Fibroblast of the conjunctiva (primary cell): ENCODE results near the gene SH3RF3.
"Not testable (repeated sequence)": the region's sequence is repeated elsewhere in the genome, so short reads cannot be mapped to it uniquely, and the experiment has no call there.

Experiments
- DNase-seq: peaks from one replicate; pipeline ENCODE4 v3.0.0-alpha.2; 2010; ENCODE audit warnings: low read depth

SH3RF3 gene

GRCh38 chr2:109527846-109528705 is 399.1 kb downstream of the SH3RF3 start:
- no peak for DNase-seq

DNA sequence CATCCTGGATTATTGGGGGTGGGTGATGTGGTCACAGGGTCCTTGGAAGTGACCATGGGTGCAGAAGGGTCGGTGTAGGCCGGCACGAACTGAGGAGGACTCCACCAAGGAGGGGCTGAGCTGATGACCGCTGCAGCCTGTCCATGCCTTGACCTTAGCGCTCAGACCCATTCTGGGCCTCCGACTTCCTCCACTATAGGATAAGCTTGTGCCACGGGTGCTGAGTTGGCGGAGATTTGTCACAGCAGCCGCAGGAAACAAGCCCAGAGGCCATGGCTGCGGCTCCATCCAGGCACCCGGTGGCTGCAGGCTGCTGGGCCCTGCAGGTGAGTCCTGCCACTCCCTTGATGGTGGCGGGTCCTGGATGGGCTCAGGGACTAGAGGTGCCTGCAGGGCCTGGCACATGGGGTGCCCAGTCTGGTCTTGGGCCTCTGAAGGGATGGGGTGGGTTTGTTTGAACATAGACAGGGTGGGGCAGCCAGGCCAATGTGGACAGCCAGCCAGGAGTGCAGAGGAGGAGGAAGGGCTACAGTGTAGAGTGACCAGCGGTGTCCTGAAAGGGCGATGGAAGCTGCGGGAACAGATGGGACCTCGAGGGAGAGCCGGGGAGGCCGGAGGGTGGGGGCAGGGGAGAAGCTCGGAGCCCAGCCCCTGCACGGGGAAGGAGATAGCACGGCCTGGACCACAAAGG is 400.0 kb downstream of the SH3RF3 start:
- no peak for DNase-seq

DNA sequence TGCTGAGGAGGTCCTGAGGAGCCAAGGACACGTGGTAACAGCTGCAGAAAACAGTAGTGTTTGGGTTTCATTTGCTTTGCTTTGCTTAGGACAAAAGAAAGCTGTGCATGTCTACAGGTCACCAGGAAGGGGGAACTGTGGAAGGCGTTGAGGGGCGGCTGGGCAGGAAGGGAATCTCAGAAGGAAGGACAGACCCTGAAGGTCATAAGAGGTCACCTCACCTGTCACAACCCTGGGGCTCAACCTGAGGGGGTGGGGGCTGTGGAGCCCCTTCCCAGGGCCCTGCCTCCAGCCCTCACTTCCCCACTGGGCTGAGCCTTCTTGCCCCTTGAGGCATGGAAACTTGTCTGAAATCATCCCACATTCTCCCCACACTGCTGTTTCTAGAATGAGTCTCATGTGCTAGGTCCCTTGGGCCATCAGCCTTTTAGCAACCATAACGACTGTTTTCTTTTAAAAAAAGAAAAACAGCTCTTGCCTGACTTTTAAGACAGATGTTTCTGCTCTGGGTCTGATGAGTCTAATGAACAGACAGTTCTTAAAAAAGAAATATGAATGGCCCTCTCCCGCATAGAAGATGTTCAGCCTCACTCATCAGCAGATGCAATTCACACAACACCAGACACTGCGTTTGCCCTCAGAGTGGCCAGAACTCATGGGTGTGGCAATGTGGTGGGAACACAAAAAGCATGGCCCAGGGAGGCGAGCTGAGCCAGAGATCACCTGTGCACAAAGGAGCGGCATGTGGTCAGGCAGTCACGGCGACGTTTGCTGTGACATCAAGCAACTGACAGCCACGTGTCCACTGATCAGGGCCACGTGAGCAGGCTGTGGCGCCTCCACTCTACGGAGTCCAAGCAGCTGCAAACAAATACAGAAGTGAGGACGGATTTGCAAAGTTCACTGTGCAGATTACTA is 400.8 kb downstream of the SH3RF3 start:
- DNase-seq = no peak

DNA sequence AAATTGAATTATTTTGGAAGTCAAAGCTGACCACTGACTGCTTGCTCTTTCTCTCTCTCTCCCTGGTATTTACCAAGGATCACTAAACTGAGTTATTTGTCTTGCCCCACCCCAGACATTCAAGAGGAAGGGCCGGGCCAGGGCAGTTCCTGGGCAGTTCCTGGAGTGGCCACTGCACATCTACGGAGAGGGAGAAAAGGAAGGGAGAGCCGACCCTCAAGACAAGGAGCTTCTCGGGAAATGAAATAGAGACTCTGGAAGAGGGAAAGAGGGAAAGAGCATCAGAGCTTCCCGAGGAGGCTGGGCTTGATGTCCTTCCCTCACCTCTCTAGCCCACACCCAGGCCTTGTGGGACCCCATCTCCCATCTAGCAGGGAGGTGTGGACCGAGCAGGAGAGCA is 401.7 kb downstream of the SH3RF3 start:
- DNase-seq = no peak

DNA sequence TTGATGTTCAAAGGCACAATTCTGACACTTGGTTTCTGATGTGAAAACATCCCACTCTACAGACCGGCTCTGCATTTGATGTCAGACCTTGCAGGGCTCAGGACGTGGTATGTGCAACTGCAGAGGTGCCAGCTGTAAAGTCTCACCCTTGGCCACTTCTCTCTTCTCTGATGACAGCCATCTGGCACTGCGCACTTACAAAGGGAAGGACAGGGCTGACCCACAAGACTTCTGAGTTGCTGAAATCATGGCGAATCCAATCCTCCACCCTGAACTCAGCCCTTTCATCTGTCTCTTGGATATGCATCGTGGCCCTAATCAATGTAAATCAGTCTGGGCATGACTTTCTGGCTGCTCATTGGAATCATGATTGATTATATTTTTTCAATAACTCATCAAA is 402.2 kb downstream of the SH3RF3 start:
- no peak for DNase-seq

DNA sequence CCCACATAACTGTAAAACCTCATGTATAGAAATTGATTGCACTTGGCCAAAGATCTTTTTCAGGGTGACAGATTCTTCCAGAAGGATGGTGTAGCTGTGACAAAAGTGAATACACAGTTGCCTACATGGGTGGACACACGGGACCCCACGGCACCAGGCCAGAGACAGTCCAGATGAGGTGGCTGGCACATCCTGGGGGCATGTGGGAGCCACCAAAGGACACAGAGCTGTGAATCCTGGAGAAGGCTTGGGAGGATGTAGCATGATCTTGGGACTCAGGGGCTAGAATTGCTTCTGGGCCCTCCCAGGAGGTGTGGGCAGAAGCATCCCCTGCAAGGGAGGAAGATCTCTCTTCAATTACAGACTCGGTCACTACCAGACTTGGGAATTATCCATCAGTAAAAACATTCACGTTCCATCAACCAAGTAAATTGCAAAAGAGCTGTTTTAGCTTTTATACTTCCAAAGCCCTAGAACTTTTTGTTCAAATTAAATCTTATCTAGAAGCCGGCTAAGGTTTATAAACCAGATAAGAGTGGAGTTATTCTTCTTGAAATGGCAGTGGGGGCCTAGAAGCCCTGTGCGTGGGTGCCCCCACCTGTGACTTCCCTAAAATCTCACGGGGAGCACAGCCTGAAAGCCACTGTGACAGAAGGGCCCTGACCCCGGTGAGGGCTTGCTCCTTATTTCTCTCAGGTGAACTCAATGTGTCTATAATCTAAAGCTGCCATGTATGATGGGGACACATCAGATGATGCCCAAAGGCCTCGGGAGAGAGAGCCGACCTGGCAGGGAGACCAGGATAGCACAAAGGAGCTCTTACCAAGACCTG is 403.1 kb downstream of the SH3RF3 start:
- no peak for DNase-seq

DNA sequence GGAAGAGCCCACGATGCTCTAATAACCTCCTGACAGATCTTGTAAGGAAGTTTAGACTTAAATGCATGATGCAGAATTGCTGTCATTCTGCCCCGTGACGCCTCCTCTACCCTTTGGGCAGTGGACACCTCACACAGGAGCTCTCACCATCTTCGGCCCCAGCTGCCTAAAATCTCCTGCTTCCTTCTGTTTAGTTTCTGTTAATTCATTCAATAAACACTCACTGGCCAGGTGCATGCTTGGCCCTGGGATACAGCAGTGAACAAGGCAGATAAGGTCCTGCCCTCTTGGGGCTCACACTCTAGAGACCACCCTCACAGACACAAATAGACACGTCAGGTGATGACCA is 403.7 kb downstream of the SH3RF3 start:
- DNase-seq = no peak

GRCh38 chr2:109533823-109534222 is 404.8 kb downstream of the SH3RF3 start:
- DNase-seq = no peak

GRCh38 chr2:109535217-109535946 is 406.4 kb downstream of the SH3RF3 start:
- no peak for DNase-seq

DNA sequence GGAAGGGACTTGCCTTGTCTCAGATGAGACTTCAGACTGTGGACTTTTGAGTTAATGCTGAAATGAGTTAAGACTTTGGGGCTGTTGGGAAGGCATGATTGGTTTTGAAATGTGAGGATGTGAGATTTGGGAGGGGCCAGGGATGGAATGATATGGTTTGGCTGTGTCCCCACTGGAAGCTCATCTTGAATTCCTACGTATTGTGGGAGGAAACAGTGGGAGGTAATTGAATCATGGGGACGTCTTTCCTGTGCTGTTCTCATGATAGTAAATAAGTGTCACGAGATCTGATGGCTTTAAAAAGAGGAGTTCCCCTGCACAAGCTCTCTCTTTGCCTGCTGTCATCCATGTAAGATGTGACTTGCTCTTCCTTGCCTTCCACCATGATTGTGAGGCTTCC is 407.6 kb downstream of the SH3RF3 start:
- DNase-seq = not testable (repeated sequence)

DNA sequence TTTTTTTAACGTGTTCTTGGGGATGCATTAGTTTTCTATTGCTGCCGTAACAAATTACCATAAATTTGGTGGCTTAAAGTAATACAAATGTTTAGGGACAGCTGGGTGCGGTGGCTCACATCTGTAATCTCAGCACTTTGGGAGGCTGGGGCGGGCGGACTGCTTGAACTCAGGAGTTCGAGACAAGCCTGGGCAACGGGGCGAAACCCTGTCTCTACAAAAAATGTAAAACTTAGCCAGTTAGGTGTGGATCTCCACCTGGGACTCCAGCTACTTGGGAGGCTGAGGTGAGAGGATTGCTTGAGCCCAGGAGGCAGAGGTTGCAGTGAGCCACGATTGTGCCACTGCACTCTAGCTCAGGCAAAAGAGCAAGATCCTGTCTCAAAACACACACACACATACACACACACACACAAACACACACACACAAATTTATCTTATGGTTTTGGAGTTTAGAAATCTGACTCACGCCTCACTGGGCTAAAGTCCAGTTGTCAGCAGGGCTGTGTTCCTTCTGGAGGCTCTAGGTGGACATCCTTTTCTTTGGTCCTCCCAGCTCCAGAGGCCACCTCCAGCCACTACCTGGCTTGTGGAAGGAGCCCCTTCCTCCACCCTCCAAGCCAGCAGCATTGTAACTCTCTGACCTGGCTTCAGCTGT is 408.7 kb downstream of the SH3RF3 start:
- DNase-seq = no peak

GRCh38 chr2:109538546-109538945 is 409.5 kb downstream of the SH3RF3 start:
- DNase-seq = no peak

- no peak for DNase-seq
Measured at GRCh38 chr2:109542384-109542783, 413.4 kb downstream of the SH3RF3 start.

DNA sequence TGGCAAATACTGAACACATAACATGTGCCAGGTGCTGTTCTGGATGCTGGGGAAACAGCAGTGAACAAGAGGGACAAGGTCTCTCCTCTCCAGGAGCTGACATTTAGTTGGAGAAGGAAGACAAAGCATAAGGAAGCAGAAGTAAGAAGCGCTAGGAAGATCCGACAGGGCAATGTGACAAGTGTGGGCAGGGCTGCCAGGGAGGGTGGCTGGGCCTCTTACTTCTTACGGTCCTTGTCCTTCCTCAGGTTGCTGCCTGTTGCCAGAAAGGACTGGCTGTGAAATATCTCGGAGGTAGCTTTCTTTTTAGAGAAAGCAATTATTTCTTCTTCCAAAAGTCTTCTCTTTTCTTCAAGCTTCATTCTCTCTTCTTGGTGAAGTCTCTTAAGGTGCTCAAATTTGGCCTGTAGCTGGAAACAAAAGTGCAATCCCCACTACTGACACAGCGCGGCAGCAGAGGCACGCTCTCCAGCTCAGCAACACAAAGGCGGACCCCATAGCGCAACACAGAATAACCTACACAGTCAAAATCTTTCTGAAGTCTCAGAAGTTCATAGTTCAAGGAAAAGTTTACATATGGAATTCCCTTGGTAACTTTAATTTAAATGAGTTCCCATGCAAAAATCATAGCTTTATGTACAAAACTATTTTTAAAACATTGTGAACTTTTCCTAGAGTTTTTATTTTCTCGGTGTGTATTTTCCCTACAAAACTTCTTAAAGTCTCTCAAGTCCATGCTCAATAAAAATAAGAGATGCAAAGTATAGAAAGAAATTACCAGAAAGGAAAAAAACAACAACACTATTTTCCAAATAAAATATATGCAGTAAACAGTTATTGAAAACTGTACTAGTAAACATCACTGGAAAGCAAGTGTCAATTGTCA is 417.1 kb downstream of the SH3RF3 start:
- peak; percentile 43 for DNase-seq

DNA sequence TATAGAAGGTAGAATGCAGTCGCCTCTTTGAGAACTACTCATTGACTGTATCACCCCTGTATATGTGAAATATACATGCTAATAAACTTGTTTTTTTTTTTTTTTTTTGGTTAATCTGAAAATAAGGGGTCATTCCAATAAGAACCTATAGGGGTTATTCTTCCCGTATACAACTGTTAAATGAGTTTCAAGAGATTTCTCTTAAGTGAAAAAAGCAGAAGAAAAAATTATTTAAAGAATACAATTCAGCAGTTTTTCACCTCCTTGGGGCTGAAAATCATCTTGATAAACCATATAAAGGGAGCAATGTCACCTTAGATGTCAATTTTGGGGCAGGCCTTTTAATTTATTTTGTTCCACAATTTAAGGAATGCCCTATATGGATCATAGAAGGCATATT is 418.3 kb downstream of the SH3RF3 start:
- no peak for DNase-seq

DNA sequence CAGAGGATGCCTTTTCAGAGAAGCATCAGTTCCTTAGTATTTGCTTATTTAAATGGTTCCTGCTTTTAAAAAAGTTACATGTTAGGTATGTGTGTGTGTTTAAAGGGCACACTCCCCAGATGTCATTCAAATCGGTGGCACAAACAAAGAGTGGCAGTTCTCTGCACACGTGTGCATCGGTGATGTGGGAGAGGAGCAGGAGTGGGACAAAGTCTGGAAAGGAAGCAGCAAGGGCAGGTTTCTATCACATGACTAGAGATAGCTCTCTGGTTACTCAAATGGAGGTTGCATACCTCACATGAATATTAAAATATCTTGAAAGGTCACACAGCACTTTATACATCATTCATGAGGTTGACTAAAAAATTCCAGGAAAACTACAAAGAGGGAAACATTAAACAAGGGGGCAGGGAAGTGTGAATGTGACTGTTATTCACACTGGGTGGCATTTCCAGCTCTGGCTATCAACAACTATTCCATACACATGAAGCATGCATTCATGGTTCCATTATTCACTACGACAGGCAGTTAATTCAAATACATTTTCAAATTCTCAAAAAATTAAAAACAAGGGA is 420.1 kb downstream of the SH3RF3 start:
- DNase-seq = no peak
